ENCODE measurements around the gene KDM6A. TPM values are rescaled to one million over a fixed set of nuclear protein-coding genes. Genes with fewer than 3 reads are reported as not detected.
A peak's percentile ranks its signal among the peaks of the same experiment; 100 is the strongest.

Gene KDM6A
- total and polyA plus RNA-seq, 9 of the 15 experiments (the other 6 are each of a cell fraction or from before 2014, with no cell fraction given) = 8.4 to 34.3 (median 22.9) TPM

DNA sequence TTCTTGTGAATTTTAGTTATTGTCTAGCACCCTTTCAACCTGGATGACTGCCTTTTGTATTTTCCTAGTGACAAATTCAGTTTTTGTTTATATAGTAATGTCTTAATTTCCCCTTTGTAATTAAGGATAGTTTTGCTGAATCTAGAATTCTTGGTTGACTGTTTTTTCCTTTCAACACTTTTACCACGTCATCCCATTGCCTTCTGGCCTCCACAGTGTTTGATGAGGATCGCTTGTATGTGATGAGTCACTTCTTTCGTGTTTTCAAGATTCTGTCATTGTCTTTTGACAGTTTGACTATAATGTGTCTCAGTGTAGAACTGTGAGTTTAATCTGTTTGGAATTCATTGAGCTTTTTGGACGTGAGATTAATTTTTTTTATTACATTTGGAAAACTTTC is 30.1 kb downstream of the KDM6A start (continued):
- TF ChIP-seq OTX1 (CRISPR knock-in tag; IDR thresholded peaks at IDR 0.05) (no peak), BMI1 (IDR thresholded peaks at IDR 0.05; ENCODE audit: low read length) (no peak), TEAD4 (IDR thresholded peaks at IDR 0.05; ENCODE audit: low read length) (peak; percentile 42), TEAD4 (CRISPR knock-in tag; IDR thresholded peaks at IDR 0.05; ENCODE audit: borderline replicate concordance) (no peak), SP1 (CRISPR knock-in tag; IDR thresholded peaks at IDR 0.05) (no peak), FOXP1 (CRISPR knock-in tag; IDR thresholded peaks at IDR 0.05) (no peak), ZNF253 (CRISPR knock-in tag; conservative IDR thresholded peaks at IDR 0.05) (no peak), SAFB2 (IDR thresholded peaks at IDR 0.05; ENCODE audit: borderline replicate concordance, low read depth, low read length, severe bottlenecking) (no peak)
- TF ChIP-seq, protein P1, sequence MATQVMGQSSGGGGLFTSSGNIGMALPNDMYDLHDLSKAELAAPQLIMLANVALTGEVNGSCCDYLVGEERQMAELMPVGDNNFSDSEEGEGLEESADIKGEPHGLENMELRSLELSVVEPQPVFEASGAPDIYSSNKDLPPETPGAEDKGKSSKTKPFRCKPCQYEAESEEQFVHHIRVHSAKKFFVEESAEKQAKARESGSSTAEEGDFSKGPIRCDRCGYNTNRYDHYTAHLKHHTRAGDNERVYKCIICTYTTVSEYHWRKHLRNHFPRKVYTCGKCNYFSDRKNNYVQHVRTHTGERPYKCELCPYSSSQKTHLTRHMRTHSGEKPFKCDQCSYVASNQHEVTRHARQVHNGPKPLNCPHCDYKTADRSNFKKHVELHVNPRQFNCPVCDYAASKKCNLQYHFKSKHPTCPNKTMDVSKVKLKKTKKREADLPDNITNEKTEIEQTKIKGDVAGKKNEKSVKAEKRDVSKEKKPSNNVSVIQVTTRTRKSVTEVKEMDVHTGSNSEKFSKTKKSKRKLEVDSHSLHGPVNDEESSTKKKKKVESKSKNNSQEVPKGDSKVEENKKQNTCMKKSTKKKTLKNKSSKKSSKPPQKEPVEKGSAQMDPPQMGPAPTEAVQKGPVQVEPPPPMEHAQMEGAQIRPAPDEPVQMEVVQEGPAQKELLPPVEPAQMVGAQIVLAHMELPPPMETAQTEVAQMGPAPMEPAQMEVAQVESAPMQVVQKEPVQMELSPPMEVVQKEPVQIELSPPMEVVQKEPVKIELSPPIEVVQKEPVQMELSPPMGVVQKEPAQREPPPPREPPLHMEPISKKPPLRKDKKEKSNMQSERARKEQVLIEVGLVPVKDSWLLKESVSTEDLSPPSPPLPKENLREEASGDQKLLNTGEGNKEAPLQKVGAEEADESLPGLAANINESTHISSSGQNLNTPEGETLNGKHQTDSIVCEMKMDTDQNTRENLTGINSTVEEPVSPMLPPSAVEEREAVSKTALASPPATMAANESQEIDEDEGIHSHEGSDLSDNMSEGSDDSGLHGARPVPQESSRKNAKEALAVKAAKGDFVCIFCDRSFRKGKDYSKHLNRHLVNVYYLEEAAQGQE (IDR thresholded peaks at IDR 0.05; ENCODE audit: borderline replicate concordance) = no peak
- TF ChIP-seq, protein P1 (CRISPR knock-in tag; IDR thresholded peaks at IDR 0.05; ENCODE audit: low read depth) = no peak
- TF ChIP-seq, protein P2, sequence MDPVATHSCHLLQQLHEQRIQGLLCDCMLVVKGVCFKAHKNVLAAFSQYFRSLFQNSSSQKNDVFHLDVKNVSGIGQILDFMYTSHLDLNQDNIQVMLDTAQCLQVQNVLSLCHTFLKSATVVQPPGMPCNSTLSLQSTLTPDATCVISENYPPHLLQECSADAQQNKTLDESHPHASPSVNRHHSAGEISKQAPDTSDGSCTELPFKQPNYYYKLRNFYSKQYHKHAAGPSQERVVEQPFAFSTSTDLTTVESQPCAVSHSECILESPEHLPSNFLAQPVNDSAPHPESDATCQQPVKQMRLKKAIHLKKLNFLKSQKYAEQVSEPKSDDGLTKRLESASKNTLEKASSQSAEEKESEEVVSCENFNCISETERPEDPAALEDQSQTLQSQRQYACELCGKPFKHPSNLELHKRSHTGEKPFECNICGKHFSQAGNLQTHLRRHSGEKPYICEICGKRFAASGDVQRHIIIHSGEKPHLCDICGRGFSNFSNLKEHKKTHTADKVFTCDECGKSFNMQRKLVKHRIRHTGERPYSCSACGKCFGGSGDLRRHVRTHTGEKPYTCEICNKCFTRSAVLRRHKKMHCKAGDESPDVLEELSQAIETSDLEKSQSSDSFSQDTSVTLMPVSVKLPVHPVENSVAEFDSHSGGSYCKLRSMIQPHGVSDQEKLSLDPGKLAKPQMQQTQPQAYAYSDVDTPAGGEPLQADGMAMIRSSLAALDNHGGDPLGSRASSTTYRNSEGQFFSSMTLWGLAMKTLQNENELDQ (CRISPR knock-in tag; IDR thresholded peaks at IDR 0.05; ENCODE audit: borderline replicate concordance) = no peak
- TF ChIP-seq, protein P3, sequence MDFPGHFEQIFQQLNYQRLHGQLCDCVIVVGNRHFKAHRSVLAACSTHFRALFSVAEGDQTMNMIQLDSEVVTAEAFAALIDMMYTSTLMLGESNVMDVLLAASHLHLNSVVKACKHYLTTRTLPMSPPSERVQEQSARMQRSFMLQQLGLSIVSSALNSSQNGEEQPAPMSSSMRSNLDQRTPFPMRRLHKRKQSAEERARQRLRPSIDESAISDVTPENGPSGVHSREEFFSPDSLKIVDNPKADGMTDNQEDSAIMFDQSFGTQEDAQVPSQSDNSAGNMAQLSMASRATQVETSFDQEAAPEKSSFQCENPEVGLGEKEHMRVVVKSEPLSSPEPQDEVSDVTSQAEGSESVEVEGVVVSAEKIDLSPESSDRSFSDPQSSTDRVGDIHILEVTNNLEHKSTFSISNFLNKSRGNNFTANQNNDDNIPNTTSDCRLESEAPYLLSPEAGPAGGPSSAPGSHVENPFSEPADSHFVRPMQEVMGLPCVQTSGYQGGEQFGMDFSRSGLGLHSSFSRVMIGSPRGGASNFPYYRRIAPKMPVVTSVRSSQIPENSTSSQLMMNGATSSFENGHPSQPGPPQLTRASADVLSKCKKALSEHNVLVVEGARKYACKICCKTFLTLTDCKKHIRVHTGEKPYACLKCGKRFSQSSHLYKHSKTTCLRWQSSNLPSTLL (IDR thresholded peaks at IDR 0.05) = no peak
- TF ChIP-seq, protein P4, sequence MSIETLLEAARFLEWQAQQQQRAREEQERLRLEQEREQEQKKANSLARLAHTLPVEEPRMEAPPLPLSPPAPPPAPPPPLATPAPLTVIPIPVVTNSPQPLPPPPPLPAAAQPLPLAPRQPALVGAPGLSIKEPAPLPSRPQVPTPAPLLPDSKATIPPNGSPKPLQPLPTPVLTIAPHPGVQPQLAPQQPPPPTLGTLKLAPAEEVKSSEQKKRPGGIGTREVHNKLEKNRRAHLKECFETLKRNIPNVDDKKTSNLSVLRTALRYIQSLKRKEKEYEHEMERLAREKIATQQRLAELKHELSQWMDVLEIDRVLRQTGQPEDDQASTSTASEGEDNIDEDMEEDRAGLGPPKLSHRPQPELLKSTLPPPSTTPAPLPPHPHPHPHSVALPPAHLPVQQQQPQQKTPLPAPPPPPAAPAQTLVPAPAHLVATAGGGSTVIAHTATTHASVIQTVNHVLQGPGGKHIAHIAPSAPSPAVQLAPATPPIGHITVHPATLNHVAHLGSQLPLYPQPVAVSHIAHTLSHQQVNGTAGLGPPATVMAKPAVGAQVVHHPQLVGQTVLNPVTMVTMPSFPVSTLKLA (conservative IDR thresholded peaks at IDR 0.05) = 0 out of 4 replicates have a peak, but pooled peaks of 1 of the 2 experiments have one; percentile 24
